ENCODE measurements around the gene CITED1. TPM values are rescaled to one million over a fixed set of nuclear protein-coding genes. Genes with fewer than 3 reads are reported as not detected.

Gene CITED1
- polyA plus RNA-seq, 3 donors, result 10.2 to 16.9 (median 13.4) TPM

Other genes starting within 250 kb of the CITED1 start
- 10 to 100 TPM; 21.4 to 24.6 (median 22.1) TPM for gene RTL5, start 174.0 kb downstream of the CITED1 start, polyA plus RNA-seq (ENCODE audit: insufficient read length in 3 of 3)
- gene PIN4, start 124.2 kb downstream of the CITED1 start, polyA plus RNA-seq (ENCODE audit: insufficient read length in 3 of 3), result 10 to 100 TPM; 48.9 to 62.4 (median 60.0) TPM
- gene ERCC6L, start 66.9 kb downstream of the CITED1 start, polyA plus RNA-seq (ENCODE audit: insufficient read length in 3 of 3), result 1 to 10 TPM; 3.5 to 5.4 (median 4.9) TPM
- 1,000 to 10,000 TPM; 1,609 to 2,099 (median 1,655) TPM for gene RPS4X, start 28.7 kb downstream of the CITED1 start, polyA plus RNA-seq (ENCODE audit: insufficient read length in 3 of 3)

Data from renal cortex interstitium (tissue), 3 donors.